GM12872 (cell line): ENCODE results near the gene DHRS12.
A peak's percentile ranks its signal among the peaks of the same experiment; 100 is the strongest.

Source experiments
- TF ChIP-seq, protein P1 (sequence below): IDR thresholded peaks from 3 replicates; pipeline ENCODE4 v1.5.1; 2011; ENCODE audit warnings: low read depth, mild to moderate bottlenecking, low read length, moderate library complexity; ENCODE audit not compliant: insufficient read depth

DHRS12 gene

GRCh38 chr13:51797664-51798488 is 6.1 kb downstream of the DHRS12 start:
- TF ChIP-seq, protein P1, sequence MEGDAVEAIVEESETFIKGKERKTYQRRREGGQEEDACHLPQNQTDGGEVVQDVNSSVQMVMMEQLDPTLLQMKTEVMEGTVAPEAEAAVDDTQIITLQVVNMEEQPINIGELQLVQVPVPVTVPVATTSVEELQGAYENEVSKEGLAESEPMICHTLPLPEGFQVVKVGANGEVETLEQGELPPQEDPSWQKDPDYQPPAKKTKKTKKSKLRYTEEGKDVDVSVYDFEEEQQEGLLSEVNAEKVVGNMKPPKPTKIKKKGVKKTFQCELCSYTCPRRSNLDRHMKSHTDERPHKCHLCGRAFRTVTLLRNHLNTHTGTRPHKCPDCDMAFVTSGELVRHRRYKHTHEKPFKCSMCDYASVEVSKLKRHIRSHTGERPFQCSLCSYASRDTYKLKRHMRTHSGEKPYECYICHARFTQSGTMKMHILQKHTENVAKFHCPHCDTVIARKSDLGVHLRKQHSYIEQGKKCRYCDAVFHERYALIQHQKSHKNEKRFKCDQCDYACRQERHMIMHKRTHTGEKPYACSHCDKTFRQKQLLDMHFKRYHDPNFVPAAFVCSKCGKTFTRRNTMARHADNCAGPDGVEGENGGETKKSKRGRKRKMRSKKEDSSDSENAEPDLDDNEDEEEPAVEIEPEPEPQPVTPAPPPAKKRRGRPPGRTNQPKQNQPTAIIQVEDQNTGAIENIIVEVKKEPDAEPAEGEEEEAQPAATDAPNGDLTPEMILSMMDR, result peak; percentile 60

DNA sequence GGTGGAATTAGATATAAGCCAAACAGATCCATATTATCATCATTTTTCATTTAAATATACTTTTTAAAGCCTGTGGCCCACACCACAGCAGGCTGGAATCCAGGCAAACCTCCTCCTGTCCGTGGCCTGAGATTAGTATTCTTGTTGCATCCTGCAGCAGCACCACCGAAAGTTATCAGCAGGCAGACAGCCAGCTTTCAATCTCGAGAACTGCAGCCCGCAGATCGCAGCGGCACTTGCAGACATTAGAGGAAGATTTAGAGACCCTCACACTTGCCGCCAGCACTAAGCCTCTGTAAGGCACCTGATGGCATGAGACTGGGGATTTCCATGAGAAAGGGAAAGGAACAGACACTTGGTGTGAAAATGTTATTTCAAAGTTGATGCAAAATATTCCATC is 7.4 kb downstream of the DHRS12 start:
- TF ChIP-seq, protein P1, result no peak

DNA sequence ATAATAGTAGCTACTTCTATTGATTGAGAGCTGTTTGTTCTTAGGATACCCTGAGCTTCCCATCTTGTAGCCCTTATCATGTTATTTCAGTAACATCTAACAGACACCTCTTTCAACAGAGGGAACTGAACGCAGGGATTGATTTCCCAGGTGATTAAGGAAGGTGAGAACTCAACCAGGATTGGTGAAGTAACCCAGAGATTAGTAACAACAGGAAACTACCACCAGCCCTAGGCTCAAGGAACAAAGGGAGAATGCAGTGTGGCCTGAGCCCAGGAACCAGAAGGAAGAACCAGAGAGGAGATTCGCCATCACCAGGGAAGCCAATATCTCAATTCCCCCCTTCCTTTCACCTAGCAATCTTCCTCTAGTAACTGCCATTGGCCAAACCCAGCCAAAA is 8.5 kb downstream of the DHRS12 start:
- TF ChIP-seq, protein P1, result no peak

GRCh38 chr13:51794964-51795363 is 9.0 kb downstream of the DHRS12 start:
- TF ChIP-seq, protein P1, result no peak

DNA sequence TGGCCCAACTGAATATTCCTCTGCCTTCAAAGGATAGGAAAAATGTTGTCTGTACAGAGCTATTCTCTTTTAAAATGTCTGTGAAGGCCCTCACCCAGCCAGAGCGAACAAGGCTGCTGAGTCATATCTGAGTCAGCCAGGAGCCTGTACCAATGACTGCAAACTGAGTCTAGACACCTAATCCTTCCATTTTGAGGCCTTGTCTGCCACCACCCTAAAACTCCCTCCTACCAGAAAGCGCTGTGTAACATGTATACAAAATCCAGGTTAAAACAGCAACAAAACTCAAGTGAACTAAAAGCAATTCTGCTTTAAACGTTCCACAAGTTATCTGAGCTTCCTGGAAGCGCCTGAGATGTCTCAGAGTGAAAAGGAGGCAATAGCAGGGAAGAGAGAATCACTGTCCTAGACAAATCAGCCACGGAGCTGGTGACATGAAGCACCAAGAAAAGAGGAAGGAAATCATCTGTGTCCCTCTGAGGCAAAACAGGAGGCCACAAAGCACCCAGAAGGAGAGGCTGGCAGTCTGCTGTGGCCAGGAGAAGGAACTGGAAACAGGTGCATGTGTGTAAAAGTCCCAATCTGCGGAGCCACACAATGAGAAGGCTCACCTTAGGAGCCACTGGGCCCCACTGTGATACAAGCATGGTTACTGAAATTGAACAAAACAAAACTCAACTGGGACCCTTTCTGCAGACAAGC is 10.2 kb downstream of the DHRS12 start:
- TF ChIP-seq, protein P1, result no peak

- TF ChIP-seq, protein P1, result no peak
Observed at GRCh38 chr13:51786425-51787265, 17.3 kb downstream of the DHRS12 start.
